ENCODE data around the gene TVP23C.
"Not testable (repeated sequence)": the region's sequence is repeated elsewhere in the genome, so short reads cannot be mapped to it uniquely, and the experiment has no call there.

The TVP23C gene

GRCh38 chr17:15526292-15527218 lies 36.7 kb downstream of the TVP23C start:
- DNase-seq: not testable (repeated sequence)

GRCh38 chr17:15524990-15525985 lies 38.0 kb downstream of the TVP23C start:
- DNase-seq: not testable (repeated sequence)

GRCh38 chr17:15516150-15516549 lies 47.1 kb downstream of the TVP23C start:
- no peak for DNase-seq

GRCh38 chr17:15514469-15514868 lies 48.8 kb downstream of the TVP23C start:
- no peak for DNase-seq

GRCh38 chr17:15513856-15514459 lies 49.3 kb downstream of the TVP23C start:
- DNase-seq: no peak

GRCh38 chr17:15513058-15513791 lies 50.1 kb downstream of the TVP23C start:
- DNase-seq: no peak

- no peak for DNase-seq
Measured at GRCh38 chr17:15512071-15512709, 51.1 kb downstream of the TVP23C start.

- no peak for DNase-seq
Measured at GRCh38 chr17:15511142-15511541, 52.1 kb downstream of the TVP23C start.

GRCh38 chr17:15510361-15510760 lies 52.9 kb downstream of the TVP23C start:
- DNase-seq: no peak

- no peak for DNase-seq
Measured at GRCh38 chr17:15509095-15509494, 54.2 kb downstream of the TVP23C start.

GRCh38 chr17:15508466-15508865 lies 54.8 kb downstream of the TVP23C start:
- DNase-seq: no peak

GRCh38 chr17:15507896-15508295 lies 55.4 kb downstream of the TVP23C start:
- DNase-seq: no peak

- DNase-seq: no peak
Measured at GRCh38 chr17:15507001-15507400, 56.3 kb downstream of the TVP23C start.

- not testable (repeated sequence) for DNase-seq
Measured at GRCh38 chr17:15505708-15506107, 57.6 kb downstream of the TVP23C start.

GRCh38 chr17:15503731-15504130 lies 59.6 kb downstream of the TVP23C start:
- no peak for DNase-seq

GRCh38 chr17:15502369-15503112 lies 60.7 kb downstream of the TVP23C start:
- no peak for DNase-seq

GRCh38 chr17:15501793-15502192 lies 61.5 kb downstream of the TVP23C start:
- no peak for DNase-seq

- no peak for DNase-seq
Measured at GRCh38 chr17:15501282-15501681, 62.0 kb downstream of the TVP23C start.

- no peak for DNase-seq
Measured at GRCh38 chr17:15498107-15498506, 65.2 kb downstream of the TVP23C start.

- DNase-seq: no peak
Measured at GRCh38 chr17:15496735-15497670, 66.3 kb downstream of the TVP23C start.

Data from KG1 (cell line).